NCI-H2227 treated with DMSO at 0.1 percent for 48 hours (cell line): ENCODE results near the gene CCDC78.
"Not testable (repeated sequence)": the region's sequence is repeated elsewhere in the genome, so short reads cannot be mapped to it uniquely, and the experiment has no call there.

Source experiments
- DNase-seq: peaks from one replicate; lab custom pipeline; 2025; lab: John Stamatoyannopoulos, UW

Gene CCDC78

GRCh38 chr16:760545-761343, 34.5 kb upstream of the CCDC78 start, which contains the start of gene MSLN:
Gene MSLN (plus strand): TSS chr16:760734. CDS start chr16:762681, 1,947 bp downstream.
- no peak for DNase-seq

- no peak for DNase-seq
These were observed 33.8 kb upstream of the CCDC78 start for GRCh38 chr16:760065-760464.

DNA sequence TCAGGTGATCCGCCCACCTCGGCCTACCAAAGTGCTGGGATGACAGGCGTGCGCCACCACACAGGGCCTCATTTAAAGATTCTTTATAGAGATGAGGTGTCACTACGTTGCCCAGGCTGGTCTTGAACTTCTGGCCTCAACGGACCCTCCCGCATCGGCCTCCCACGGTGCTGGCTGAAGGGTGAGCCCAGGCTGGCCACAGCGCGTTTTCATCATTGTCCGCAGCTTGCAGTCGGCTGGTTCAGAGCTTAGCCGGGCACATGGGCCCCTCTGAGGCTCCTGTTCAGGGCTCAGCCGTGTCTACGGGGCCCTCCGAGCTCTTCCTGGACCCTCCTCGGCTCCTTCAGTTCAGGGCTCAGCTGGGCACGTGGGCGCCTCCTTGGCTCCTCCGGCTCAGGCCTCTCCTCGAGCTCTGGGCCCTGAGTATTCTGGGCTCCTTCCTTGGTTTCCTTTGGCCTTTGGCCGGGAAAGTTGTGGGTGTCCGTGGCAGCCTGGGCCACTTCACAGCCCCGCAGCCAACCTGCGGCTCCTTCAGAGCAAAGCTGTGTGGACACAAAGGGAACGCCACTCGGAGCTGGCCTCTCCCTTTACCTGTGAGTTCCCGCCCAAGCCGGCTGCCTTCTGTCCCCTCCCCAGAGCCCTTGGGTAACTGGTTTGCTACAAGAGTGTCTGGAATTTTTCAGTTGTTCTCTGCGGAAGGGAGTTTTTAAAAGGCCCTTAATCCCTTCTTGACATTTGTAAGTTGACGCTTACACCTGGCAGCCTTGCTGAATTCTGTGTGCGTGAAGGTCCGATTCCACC, 33.1 kb upstream of the CCDC78 start:
- DNase-seq: no peak

DNA sequence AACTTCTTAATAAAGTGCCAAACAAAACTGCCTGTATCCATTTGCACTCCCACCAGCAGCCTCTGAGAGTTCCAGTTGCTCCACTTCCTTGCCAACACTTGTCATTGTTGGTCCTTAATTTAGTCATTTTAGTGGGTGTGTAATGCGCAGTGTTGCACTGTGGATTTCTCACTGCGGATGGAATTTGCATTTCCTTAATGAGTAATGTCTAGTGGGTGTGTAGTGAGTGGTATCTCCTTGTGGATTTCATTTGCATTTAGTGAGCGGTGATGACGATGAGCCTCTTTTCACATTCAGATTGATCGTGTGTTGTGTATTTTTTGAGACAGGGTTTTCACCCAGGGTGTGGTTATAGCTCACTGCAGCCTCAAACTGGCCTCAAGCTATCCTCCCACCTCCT, 30.2 kb upstream of the CCDC78 start:
- DNase-seq: no peak

DNA sequence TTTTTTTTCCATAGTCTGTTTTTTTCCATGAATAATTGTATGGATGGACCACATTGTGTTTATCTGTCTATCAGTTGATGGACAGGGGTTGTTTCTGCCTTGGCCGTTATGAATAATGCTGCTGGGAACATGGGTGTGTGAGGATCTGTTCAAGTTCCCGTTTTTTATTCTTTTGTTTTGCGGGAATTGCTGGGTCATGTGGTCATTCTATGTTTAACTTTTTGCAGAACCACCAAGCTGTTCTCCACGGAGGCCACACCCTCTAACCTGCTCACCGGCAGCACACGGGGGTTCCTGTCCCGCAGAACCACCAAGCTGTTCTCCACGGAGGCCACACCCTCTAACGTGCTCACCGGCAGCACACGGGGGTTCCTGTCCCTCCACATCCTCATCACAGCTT, 28.4 kb upstream of the CCDC78 start:
- DNase-seq: no peak

DNA sequence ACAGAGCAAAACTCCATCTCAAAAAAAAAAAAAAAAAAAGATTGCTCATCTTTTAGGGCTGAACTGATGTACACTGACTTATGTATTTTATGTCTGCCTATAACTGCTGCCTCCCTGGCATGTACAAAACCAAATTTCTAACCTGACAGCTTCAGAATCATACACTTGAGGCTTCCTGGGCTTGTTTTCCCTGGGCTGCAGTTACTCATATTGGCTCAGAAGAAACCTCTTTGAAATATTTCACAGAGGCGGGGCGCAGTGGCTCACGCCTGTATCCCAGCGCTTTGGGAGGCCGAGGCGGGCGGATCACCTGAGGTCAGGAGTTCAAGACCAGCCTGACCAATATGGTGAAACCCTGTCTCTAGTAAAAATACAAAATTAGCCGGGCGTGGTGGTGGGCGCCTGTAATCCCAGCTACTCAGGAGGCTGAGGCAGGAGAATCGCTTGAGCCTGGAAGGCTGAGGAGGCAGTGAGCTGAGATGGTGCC, 27.9 kb upstream of the CCDC78 start:
- DNase-seq: not testable (repeated sequence)

DNA sequence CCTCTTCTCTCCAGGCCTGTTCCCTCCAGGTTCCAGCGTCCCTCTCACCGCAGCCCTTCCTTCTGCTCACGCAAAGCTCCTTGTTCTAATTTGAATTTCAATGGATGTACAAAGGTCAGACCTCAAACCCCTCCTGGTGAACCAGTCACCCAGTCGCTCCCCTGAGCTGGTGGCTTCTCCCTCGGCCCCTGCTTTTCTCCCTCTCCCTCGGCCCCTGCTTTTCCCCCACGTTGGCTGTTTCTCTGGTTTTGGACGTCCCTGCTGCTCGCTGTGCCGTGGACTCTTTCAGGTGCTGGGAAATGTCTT, 25.7 kb upstream of the CCDC78 start:
- no peak for DNase-seq

- no peak for DNase-seq
These were observed 25.1 kb upstream of the CCDC78 start for GRCh38 chr16:751152-752006.

DNA sequence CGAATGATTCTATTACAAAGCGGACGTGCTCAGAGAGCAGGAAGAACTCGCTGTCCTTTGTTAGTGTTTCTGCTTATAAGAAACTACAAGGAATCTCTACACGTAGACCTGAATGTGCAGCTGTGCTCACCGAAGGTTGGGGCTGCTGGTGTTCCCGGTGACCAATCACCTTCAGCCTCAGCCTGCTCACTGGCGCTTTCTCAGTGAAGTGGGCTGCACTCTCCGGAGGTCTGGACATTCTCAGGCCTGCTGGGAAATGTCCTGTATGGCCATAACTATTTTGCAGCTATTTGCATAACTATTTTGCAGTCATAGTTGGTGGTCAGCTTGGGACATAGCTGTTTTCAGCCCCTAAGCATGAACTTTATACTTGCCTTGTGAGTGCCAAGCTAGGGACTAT, 24.2 kb upstream of the CCDC78 start:
- no peak for DNase-seq

DNA sequence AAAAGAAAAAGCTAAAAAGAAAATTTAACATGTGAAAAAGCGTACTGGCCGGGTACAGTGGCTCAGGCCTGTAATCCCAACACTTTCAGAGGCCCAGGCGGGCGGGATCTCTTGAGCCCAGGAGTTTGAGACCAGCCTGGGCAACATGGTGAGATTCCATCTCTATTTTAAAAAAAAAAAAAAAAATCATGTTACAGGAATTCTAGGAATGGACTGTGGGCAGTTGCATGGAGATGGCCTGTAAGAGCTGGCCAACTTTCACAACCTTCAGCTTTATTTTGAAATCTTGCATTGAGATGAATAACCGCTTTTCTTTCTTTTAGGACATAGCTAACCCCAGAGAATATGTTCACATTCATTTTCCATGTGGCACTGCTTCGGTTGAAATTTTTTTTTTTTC, 22.8 kb upstream of the CCDC78 start:
- DNase-seq: no peak

- no peak for DNase-seq
These were observed 21.9 kb upstream of the CCDC78 start for GRCh38 chr16:747978-748746.

DNA sequence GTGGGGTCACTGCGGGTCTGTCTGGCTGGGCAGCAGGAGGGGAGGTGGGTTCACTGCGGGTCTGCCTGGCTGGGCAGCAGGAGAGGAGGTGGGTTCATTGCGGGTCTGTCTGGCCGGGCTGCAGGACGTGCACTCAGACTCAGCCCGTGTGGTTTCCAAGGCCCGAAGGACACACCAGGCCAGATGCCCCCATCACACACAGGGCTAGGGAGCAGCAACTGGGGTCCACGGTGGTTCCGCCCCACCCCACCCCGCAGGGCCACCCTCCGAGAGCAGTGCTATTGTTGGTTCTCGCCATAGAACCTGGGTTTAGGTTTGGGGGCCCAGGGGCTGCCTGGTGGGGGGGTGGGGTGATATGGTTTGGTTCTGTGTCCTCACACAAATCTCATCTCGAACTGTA, 20.4 kb upstream of the CCDC78 start:
- no peak for DNase-seq

GRCh38 chr16:745739-746138, 19.5 kb upstream of the CCDC78 start:
- DNase-seq: no peak

DNA sequence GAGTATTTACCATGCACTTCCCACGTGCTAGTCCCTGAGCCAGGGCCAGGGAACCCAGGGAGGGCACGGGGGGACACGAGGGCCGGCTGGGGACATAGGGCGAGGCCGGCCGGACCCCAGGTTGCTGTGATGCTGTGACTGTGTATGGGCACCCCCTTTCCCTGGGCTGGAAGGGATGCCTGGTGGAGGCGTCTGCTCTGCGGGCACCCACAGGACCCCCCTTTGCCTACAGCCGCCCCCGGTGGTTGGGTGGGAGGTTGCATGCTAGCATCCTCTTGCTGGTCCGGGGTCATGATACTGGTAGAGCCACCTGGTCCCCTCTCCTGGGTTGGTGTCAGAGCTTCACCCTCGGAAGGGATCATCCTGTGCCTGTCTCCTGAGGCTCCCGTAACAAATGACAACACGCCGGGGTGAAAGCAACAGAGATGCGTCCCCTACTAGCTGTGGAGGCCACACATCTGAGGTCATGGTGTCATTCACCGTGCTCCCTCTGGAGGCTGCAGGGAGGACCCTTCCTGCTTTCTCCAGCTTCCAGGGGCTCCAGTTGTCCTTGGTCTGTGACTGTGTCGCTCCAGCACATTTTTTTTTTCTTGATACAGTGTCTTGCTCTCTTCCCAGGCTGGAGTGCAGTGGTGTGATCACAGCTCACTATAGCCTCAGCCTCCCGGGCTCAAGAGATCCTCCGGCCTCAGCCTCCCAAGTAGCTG, 17.7 kb upstream of the CCDC78 start:
- DNase-seq: no peak

DNA sequence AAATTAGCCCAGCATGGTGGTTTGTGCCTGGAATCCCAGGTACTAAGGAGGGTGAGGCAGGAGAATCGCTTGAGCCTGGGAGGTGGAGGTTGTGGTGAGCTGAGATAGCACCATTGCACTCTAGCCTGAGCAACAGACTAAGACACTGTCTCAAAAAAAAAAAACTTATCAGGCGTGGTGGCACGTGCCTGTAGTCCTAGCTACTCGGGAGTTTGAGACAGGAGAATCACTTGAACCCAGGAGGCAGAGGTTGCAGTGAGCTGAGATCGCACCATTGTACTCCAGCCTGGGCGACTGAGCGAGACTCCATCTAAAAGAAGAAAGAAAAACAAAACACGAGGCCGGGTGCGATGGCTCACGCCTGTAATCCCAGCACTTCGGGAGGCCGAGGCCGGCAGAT, 16.7 kb upstream of the CCDC78 start:
- not testable (repeated sequence) for DNase-seq

DNA sequence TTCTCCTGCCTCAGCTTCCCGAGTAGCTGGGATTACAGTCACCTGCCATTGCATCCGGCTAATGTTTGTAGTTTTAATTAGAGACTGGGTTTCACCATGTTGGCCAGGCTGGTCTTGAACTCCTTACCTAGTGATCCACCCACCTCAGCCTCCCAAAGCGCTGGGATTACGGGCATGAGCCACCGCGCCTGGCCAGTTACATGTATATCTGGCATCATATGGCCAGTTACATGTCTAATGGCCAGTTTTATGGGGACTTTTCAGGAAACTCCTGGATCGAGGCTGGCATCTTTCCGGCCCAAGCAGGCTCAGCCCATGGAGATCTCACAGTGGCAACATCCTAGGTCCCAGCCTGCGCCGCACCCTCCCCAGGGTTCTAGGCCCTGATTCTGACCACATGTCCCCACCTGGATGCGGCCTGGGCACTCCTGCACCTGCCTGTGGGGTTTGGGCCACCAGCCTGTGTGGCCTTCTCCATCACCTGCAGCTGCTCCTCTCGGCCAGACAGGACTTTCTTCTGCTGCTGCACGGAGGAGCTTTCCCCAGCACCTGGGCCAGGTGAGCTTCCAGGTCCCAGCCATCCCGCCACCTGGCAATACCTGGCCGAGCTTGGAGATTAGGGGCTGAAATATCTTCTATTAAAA, 15.9 kb upstream of the CCDC78 start:
- no peak for DNase-seq

GRCh38 chr16:740764-741505, 14.7 kb upstream of the CCDC78 start, which contains the start of gene CIAO3:
Gene CIAO3 (minus strand): TSS chr16:740997. CDS start chr16:740985, 12 bp downstream.
- peak; percentile 87 for DNase-seq

- DNase-seq: no peak
These were observed 14.2 kb upstream of the CCDC78 start for GRCh38 chr16:740459-740763.

GRCh38 chr16:739560-740458, 13.6 kb upstream of the CCDC78 start:
- no peak for DNase-seq
